B cell (primary cell): ENCODE measurements around the gene MTO1. TPM values are rescaled to one million over a fixed set of nuclear protein-coding genes. Genes with fewer than 3 reads are reported as not detected.

Experiments used
- ATAC-seq: fragments of 200-7000 bp; cut with Tn5 transposase; one replicate; pipeline ENCODE4 v1.10.0; 2021; ENCODE audit warnings: low read depth, mild to moderate bottlenecking, moderate number of reproducible peaks, moderate library complexity
- CTCF ChIA-PET: fragments of 350-600 bp; sonication (Branson Sonifier 250); formaldehyde crosslinking; loops from one replicate; lab custom pipeline; 2021; ENCODE audit warnings: antibody characterized with exemption, inconsistent platforms; lab: Charles Lee
- POLR2A ChIA-PET: fragments of 350-600 bp; sonication (Branson Sonifier 250); formaldehyde crosslinking; loops from one replicate; lab custom pipeline; 2021; ENCODE audit warnings: antibody characterized with exemption; lab: Charles Lee
- DNase-seq: peaks from one replicate; pipeline ENCODE4 v3.0.0; 2013
- H2AFZ ChIP-seq: 2 replicates; pipeline ENCODE4 v1.6.1; 2012; ENCODE audit warnings: mild to moderate bottlenecking, low read depth, low read length; ENCODE audit not compliant: insufficient read depth, poor library complexity, severe bottlenecking
- H3K27ac ChIP-seq, 2 donors: 1 replicate in 1 of 2; 2 replicates in 1 of 2; pipeline ENCODE4 v1.5.1; 2012 to 2013; ENCODE audit warnings: low read length in 2 of 2, mild to moderate bottlenecking in 2 of 2, moderate library complexity in 1 of 2
- H3K27me3 ChIP-seq, 4 experiments: fragments of 200-600 bp in 1 of 4; sonication (generic) in 1 of 4; replicated peaks in 1 of 4; 1 replicate in 2 of 4; 2 replicates in 2 of 4; pipeline versions ENCODE4 v1.6.1 to v1.7.0; 2013 to 2016; ENCODE audit warnings: low read length in 3 of 4, mild to moderate bottlenecking in 2 of 4, mixed read lengths in 1 of 4, moderate library complexity in 1 of 4; ENCODE audit not compliant: insufficient read depth in 4 of 4, control insufficient read depth in 3 of 4; ENCODE audit errors: control extremely low read depth in 1 of 4
- H3K36me3 ChIP-seq, 2 experiments: replicated peaks in 1 of 2; 1 replicate in 1 of 2; 2 replicates in 1 of 2; pipeline versions ENCODE4 v1.6.1 to v1.7.1; 2013; ENCODE audit warnings: low read length in 1 of 2; ENCODE audit not compliant: insufficient read depth in 2 of 2, control insufficient read depth in 1 of 2; ENCODE audit errors: control extremely low read depth in 1 of 2, extremely low read depth in 1 of 2
- H3K4me1 ChIP-seq, 2 donors: fragments of 200-600 bp in 1 of 2; sonication (generic) in 1 of 2; 1 replicate in 1 of 2; 2 replicates in 1 of 2; pipeline versions ENCODE4 v1.5.1 to v1.6.1; 2013 to 2017; ENCODE audit warnings: low read length in 2 of 2; ENCODE audit not compliant: control insufficient read depth in 2 of 2, insufficient read depth in 2 of 2
- H3K4me2 ChIP-seq: replicated peaks from 2 replicates; pipeline ENCODE3; 2012; ENCODE audit warnings: mild to moderate bottlenecking, low read depth, low read length; ENCODE audit not compliant: poor library complexity, severe bottlenecking
- H3K4me3 ChIP-seq, 5 experiments: fragments of 200-600 bp in 1 of 5; sonication (generic) in 1 of 5; 1 replicate in 3 of 5; 2 replicates in 2 of 5; pipeline versions ENCODE4 v1.5.1 to v1.7.0; 2011 to 2016; ENCODE audit warnings: low read length in 4 of 5, mild to moderate bottlenecking in 4 of 5, low read depth in 2 of 5, control low read depth in 1 of 5, moderate library complexity in 1 of 5; ENCODE audit not compliant: insufficient read depth in 1 of 5; ENCODE audit errors: control extremely low read depth in 1 of 5, extremely low read depth in 1 of 5
- H3K79me2 ChIP-seq: fragments of 200-600 bp; sonication (generic); one replicate; pipeline ENCODE4 v1.6.0; 2016; ENCODE audit warnings: low read length; ENCODE audit not compliant: control insufficient read depth, insufficient read depth
- H3K9ac ChIP-seq: fragments of 200-600 bp; sonication (generic); 2 replicates; pipeline ENCODE4 v1.6.1; 2017; ENCODE audit warnings: mild to moderate bottlenecking, low read length, moderate library complexity
- H3K9me3 ChIP-seq, 3 donors: one replicate each; pipeline versions ENCODE4 v1.6.1 to v1.7.1; 2013; ENCODE audit warnings: low read length in 2 of 3; ENCODE audit not compliant: control insufficient read depth in 2 of 3, insufficient read depth in 1 of 3; ENCODE audit errors: control extremely low read depth in 1 of 3
- H4K20me1 ChIP-seq: 2 replicates; pipeline ENCODE4 v1.6.0; 2012; ENCODE audit warnings: mild to moderate bottlenecking, low read length; ENCODE audit not compliant: insufficient read depth, control insufficient read depth, poor library complexity, severe bottlenecking
- H3K27ac Mint-ChIP-seq: one replicate; pipeline ENCODE4 v1.8.0; 2021; ENCODE audit warnings: mixed read lengths
- H3K27me3 Mint-ChIP-seq: one replicate; pipeline ENCODE4 v1.8.0; 2021; ENCODE audit warnings: mixed read lengths
- H3K4me1 Mint-ChIP-seq: one replicate; pipeline ENCODE4 v1.8.0; 2021; ENCODE audit warnings: mixed read lengths
- H3K4me3 Mint-ChIP-seq: one replicate; pipeline ENCODE4 v1.8.0; 2021; ENCODE audit warnings: mixed read lengths
- H3K9me3 Mint-ChIP-seq: one replicate; pipeline ENCODE4 v1.8.0; 2022; ENCODE audit warnings: mixed read lengths; ENCODE audit not compliant: insufficient read depth
- EZH2 ChIP-seq: IDR thresholded peaks from 2 replicates; pipeline ENCODE4 v1.6.1; 2012; ENCODE audit warnings: borderline replicate concordance, low read depth, mild to moderate bottlenecking, moderate library complexity, low read length; ENCODE audit not compliant: insufficient read depth, poor library complexity, severe bottlenecking
- WGBS: methylation state at CpG from one replicate; pipeline ENCODE4 v1.1.5; 2013; ENCODE audit warnings: missing lambda C conversion rate; ENCODE audit not compliant: insufficient coverage; 5-methylcytosine and 5-hydroxymethylcytosine counted together
- intact Hi-C: fragments of 100-400 bp; cut with micrococcal nuclease; formaldehyde crosslinking; loops from one replicate; pipeline ENCODE4 v1.10.0; 2022
- polyA plus RNA-seq: library from polyadenylated mRNA; depleted of rRNA; stranded (reverse); fragments of >200 nt; gene quantifications from 2 replicates; pipeline ENCODE4 v1.2.3, GENCODE V29; 2012
- total RNA-seq, 2 donors: library from RNA; stranded (reverse); fragments of 120-200 nt in 1 of 2; gene quantifications; 1 replicate in 1 of 2; 2 replicates in 1 of 2; pipeline versions ENCODE4 v1.2.3 to v1.2.4, GENCODE V29; 2013 to 2022
- TF ChIP-seq, protein P1 (sequence below): fragments of 200-600 bp; IDR thresholded peaks from one replicate; pipeline ENCODE4 v1.8.0; 2022; ENCODE audit warnings: antibody characterized with exemption, mild to moderate bottlenecking

The MTO1 gene
- total and polyA plus RNA-seq, 2 donors (not counting 1 experiment from before 2014, with no cell fraction given) = 52.1 to 84.4 TPM

DNA sequence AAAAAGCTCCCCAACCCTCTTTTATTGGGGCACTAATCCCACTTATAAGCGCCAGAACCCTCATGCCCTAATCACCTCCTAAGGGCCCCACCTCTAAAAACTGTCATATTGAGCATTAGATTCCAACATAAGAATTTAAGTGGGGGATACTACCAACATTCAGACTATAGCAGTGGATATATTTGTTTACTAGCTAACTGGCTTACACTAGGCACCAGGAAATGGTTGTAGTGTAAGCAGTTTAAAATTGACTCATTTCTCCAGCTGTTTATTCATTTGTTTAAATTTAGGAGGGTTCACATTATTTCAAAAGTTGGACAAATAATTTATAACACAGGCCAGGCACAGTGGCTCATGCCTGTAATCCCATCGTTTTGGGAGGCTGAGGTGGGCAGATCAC lies 22.9 kb downstream of the MTO1 start:
- no peak overlapping the region for H3K4me3 ChIP-seq
- H4K20me1 ChIP-seq = no peaks in the 10 kb centered on the region
- no peaks in the 10 kb centered on the region for H3K9me3 ChIP-seq
- H3K27me3 ChIP-seq = no peaks in the 10 kb centered on the region
- no peak overlapping the region for H3K4me2 ChIP-seq
- peaks cover 3% of the 10 kb centered on the region for H3K4me1 Mint-ChIP-seq
- no peak for DNase-seq
- H2AFZ ChIP-seq = no peak overlapping the region
- H3K27ac ChIP-seq = no peak overlapping the region
- H3K36me3 ChIP-seq = peaks cover 2 to 86% of the 10 kb centered on the region in 2 experiments
- ATAC-seq = no peak
- peaks cover 27% of the 10 kb centered on the region for H3K79me2 ChIP-seq
- no peak overlapping the region for H3K27ac Mint-ChIP-seq
- no peaks in the 10 kb centered on the region for H3K4me1 ChIP-seq
- H3K4me3 Mint-ChIP-seq = no peak overlapping the region
- H3K27me3 Mint-ChIP-seq = no peaks in the 10 kb centered on the region
- intact Hi-C loops = no loop called here
- H3K9me3 Mint-ChIP-seq = no peaks in the 10 kb centered on the region
- no peak for TF ChIP-seq EZH2
- TF ChIP-seq, protein P1, sequence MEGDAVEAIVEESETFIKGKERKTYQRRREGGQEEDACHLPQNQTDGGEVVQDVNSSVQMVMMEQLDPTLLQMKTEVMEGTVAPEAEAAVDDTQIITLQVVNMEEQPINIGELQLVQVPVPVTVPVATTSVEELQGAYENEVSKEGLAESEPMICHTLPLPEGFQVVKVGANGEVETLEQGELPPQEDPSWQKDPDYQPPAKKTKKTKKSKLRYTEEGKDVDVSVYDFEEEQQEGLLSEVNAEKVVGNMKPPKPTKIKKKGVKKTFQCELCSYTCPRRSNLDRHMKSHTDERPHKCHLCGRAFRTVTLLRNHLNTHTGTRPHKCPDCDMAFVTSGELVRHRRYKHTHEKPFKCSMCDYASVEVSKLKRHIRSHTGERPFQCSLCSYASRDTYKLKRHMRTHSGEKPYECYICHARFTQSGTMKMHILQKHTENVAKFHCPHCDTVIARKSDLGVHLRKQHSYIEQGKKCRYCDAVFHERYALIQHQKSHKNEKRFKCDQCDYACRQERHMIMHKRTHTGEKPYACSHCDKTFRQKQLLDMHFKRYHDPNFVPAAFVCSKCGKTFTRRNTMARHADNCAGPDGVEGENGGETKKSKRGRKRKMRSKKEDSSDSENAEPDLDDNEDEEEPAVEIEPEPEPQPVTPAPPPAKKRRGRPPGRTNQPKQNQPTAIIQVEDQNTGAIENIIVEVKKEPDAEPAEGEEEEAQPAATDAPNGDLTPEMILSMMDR = no peak
- no CpG with 5 or more reads among the region's 2 CpGs for WGBS
- ChIA-PET CTCF (no interaction called here), POLR2A (interaction anchor here (1.0 kb wide), 1 partner anchor 31 kb away, joined by 3 read pairs; no protein-coding TSS in a partner anchor)
- H3K9ac ChIP-seq = no peak overlapping the region

DNA sequence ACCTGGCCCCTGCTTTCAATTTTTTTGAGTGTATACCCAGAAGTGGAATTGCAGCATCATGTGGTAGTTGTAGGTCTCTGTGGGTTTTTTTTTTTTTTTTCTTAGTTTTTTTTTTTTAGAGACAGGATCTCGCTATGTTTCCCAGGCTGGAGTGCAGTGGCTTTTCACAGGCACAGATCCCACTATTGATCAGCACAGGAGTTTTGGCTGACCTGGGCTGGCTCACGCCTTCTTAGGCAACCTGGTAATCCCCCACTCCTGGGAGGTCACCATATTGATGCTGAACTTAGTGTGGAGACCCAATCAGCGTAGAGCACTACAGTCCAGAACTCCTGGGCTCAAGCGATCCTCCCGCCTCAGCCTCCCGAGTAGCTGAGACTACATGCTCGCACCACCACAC lies 25.9 kb downstream of the MTO1 start:
- POLR2A ChIA-PET = no interaction called here

More for the DNA sequence above, 25.9 kb downstream of the MTO1 start:
- Histone ChIP-seq H3K4me1 (no peaks in the 10 kb centered on the region), H3K79me2 (peaks cover 17% of the 10 kb centered on the region), H3K27ac (no peak overlapping the region), H4K20me1 (peaks cover 5% of the 10 kb centered on the region), H3K4me2 (no peak overlapping the region), H2AFZ (no peak overlapping the region), H3K4me3 (no peak overlapping the region), H3K9ac (no peak overlapping the region), H3K27me3 (no peaks in the 10 kb centered on the region), H3K36me3 (peaks cover 6 to 79% of the 10 kb centered on the region in 2 experiments), H3K9me3 (peaks cover 0 to 3% (median 0%) of the 10 kb centered on the region in 3 donors)
- H3K4me3 Mint-ChIP-seq = no peak overlapping the region
- H3K27me3 Mint-ChIP-seq = no peaks in the 10 kb centered on the region
- WGBS = 93% methylated on average over 3 of the region's 7 CpGs
- ATAC-seq = no peak
- no peak for TF ChIP-seq EZH2
- TF ChIP-seq, protein P1 = no peak
- H3K27ac Mint-ChIP-seq = peak overlapping the region; percentile 3
- intact Hi-C loops = no loop called here
- CTCF ChIA-PET = no interaction called here
- H3K9me3 Mint-ChIP-seq = no peaks in the 10 kb centered on the region
- DNase-seq = no peak
- H3K4me1 Mint-ChIP-seq = peaks cover 5% of the 10 kb centered on the region
